Transverse colon (tissue), 4 donors: ENCODE data around the gene UBXN10. TPM values are rescaled to one million over a fixed set of nuclear protein-coding genes. Genes with fewer than 3 reads are reported as not detected.

Source experiments
- DNase-seq: peaks from one replicate; pipeline ENCODE4 v3.0.0-alpha.2; 2019
- H3K27ac ChIP-seq, 4 donors: fragments of 200-600 bp; sonication (generic); 2 replicates each; pipeline ENCODE4 v1.5.1; 2016 to 2018; ENCODE audit warnings: inconsistent platforms in 4 of 4
- H3K27me3 ChIP-seq: fragments of 200-600 bp; sonication (generic); 2 replicates; pipeline ENCODE4 v1.5.1; 2017; ENCODE audit warnings: inconsistent platforms
- H3K36me3 ChIP-seq, 4 donors: fragments of 200-600 bp; sonication (generic); 2 replicates each; pipeline ENCODE4 v1.5.1; 2017 to 2019; ENCODE audit warnings: inconsistent platforms in 4 of 4
- H3K4me1 ChIP-seq, 4 donors: fragments of 200-600 bp; sonication (generic); 2 replicates each; pipeline ENCODE4 v1.5.1; 2017 to 2020; ENCODE audit warnings: inconsistent platforms in 4 of 4
- H3K4me3 ChIP-seq, 4 donors: fragments of 200-600 bp; sonication (generic); 1 replicate in 1 of 4; 2 replicates in 3 of 4; pipeline versions ENCODE4 v1.5.1 to v1.6.1; 2017 to 2019; ENCODE audit warnings: inconsistent platforms in 4 of 4
- H3K9me3 ChIP-seq, 2 donors: fragments of 200-600 bp; sonication (generic); 2 replicates each; pipeline ENCODE4 v1.5.1; 2017 to 2019; ENCODE audit warnings: inconsistent platforms in 2 of 2
- EP300 ChIP-seq: sonication (generic); formaldehyde crosslinking; IDR thresholded peaks from one replicate; pipeline ENCODE4 v1.6.1; 2017; ENCODE audit warnings: antibody characterized with exemption, low read depth
- POLR2A ChIP-seq: fragments of 450-650 bp; IDR thresholded peaks from one replicate; pipeline ENCODE4 v1.6.1; 2016; ENCODE audit warnings: antibody characterized with exemption, mild to moderate bottlenecking, moderate library complexity
- POLR2AphosphoS5 ChIP-seq, 3 donors: sonication (generic); formaldehyde crosslinking; IDR thresholded peaks; one replicate each; pipeline ENCODE4 v1.6.1; 2016; ENCODE audit warnings: antibody characterized with exemption in 3 of 3
- WGBS, 2 donors: methylation state at CpG; one replicate each; pipeline ENCODE4 v1.1.5; 2018; ENCODE audit warnings: low coverage in 1 of 2; 5-methylcytosine and 5-hydroxymethylcytosine counted together
- in situ Hi-C, 4 donors: fragments of 200-750 bp; cut with MboI; loops; one replicate each; pipeline versions ENCODE4 v1.15.0 to v1.15.1; 2017; ENCODE audit warnings: low sequenced_read_pairs in 3 of 4, low pct_ligation_motif_present in 1 of 4, low pct_unique_long_range_greater_than_20kb in 1 of 4
- intact Hi-C: fragments of 100-400 bp; cut with DNase I; formaldehyde crosslinking; loops from one replicate; pipeline ENCODE4 v1.15.1; 2023; ENCODE audit warnings: low total_unique reads
- total RNA-seq, 4 donors: library from RNA; depleted of rRNA; stranded (reverse); fragments of >200 nt; gene quantifications; one replicate each; pipeline ENCODE4 v1.1.0, GENCODE V29; 2016
- TF ChIP-seq, protein P1 (sequence below), 5 experiments: fragments of 200-600 bp in 3 of 5; fragments of 450-650 bp in 2 of 5; sonication (generic) in 3 of 5; IDR thresholded peaks; 1 replicate in 2 of 5; 2 replicates in 3 of 5; pipeline ENCODE4 v1.5.1; 2016 to 2017; ENCODE audit warnings: antibody characterized with exemption in 5 of 5, inconsistent platforms in 3 of 5, mild to moderate bottlenecking in 2 of 5, moderate library complexity in 1 of 5

UBXN10 gene
- total RNA-seq, 4 donors from 2014 or later, result 4.3 to 15.3 (median 5.8) TPM

DNA sequence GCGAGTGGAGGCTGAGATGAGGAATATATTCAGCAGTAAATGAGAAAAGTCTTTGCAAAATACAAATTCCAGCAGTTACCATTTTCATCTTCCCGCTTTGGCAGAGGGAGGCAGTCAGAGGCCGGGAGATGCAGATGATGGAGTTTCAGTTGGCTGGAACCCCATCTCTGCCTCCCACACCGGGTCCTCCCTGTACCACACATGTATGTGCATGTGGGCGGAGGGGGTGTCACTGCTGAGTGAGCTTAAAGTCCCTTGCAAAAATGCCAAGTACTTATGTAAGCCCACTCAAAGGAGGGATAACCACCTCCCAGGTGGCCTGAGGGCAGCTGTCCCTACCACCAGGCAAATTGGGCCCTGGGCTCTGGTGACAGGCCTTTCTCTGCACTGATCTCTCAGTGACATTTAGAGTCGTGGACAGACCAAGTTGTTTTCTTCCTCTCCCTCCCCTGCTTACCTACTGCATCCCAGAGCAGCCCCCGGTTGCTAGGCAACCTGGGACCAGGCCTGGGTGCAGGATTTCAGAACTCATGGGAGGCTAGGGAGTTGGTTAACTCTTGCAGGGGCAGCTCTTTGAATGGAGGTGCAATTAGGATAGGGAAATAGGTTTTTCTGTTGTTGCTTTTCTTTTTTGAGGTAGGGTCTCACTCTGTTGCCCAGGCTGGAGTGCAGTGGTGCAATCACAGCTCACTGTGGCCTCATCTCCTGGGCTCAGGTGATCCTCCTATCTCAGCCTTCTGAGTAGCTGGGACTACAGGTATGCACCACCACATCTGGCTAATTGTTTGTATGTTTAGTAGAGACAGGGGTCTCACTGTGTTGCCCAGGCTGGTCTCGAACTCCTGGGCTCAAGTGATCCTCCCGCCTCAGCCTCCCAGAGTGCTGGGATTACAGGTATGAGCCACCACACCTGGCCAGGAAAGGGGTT lies 17.1 kb upstream of the UBXN10 start:
- peaks cover 0 to 27% (median 0%) of the 10 kb centered on the region in 4 donors for H3K4me1 ChIP-seq
- no peaks in the 10 kb centered on the region for H3K36me3 ChIP-seq
- no peak overlapping the region for H3K4me3 ChIP-seq
- no peak overlapping the region for H3K27ac ChIP-seq
- in situ Hi-C loops, result loop anchor here in 1 of 4 donors (25.0 kb wide), 1 partner anchor 257 kb away; the partner anchor contains the start of gene PLA2G2E
- 81% methylated on average over 9 of the region's 9 CpGs; no CpG with 5 or more reads in 1 of the 2 donors for WGBS, 2 donors
- TF ChIP-seq POLR2A, result no peak
- TF ChIP-seq EP300, result no peak
- TF ChIP-seq, protein P1, sequence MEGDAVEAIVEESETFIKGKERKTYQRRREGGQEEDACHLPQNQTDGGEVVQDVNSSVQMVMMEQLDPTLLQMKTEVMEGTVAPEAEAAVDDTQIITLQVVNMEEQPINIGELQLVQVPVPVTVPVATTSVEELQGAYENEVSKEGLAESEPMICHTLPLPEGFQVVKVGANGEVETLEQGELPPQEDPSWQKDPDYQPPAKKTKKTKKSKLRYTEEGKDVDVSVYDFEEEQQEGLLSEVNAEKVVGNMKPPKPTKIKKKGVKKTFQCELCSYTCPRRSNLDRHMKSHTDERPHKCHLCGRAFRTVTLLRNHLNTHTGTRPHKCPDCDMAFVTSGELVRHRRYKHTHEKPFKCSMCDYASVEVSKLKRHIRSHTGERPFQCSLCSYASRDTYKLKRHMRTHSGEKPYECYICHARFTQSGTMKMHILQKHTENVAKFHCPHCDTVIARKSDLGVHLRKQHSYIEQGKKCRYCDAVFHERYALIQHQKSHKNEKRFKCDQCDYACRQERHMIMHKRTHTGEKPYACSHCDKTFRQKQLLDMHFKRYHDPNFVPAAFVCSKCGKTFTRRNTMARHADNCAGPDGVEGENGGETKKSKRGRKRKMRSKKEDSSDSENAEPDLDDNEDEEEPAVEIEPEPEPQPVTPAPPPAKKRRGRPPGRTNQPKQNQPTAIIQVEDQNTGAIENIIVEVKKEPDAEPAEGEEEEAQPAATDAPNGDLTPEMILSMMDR (IDR thresholded peaks at IDR 0.05), result no peak
- TF ChIP-seq POLR2AphosphoS5 (IDR thresholded peaks at IDR 0.05), result no peak
- intact Hi-C loops, result no loop called here
- no peak for DNase-seq
- no peaks in the 10 kb centered on the region for H3K27me3 ChIP-seq
- H3K9me3 ChIP-seq, result no peaks in the 10 kb centered on the region

DNA sequence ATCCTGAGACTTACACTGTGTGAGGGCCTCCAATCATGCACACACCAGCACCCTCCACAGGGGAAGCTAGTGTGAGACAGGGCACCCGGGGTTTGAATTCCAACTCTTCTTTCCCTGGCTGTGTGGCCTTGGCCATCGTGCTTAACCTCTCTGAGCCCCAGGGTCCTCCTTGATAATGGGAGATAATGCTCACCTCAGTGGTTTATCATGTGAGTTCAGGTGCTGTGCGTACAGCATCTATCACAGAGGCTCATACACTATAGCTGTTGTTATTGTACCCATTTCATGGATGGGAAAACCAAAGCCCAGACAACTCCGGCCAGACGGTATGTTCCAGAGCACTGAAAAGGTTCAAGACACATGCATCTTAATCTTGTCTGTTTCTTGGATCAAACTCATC lies 16.0 kb upstream of the UBXN10 start:
- TF ChIP-seq POLR2A (no peak), POLR2AphosphoS5 (IDR thresholded peaks at IDR 0.05) (no peak), EP300 (no peak)
- TF ChIP-seq, protein P1 (IDR thresholded peaks at IDR 0.05), result no peak
- WGBS, 2 donors, result 87% methylated on average over 5 of the region's 5 CpGs; no CpG with 5 or more reads in 1 of the 2 donors
- Histone ChIP-seq H3K9me3 (no peaks in the 10 kb centered on the region), H3K4me1 (peaks cover 0 to 26% (median 0%) of the 10 kb centered on the region in 4 donors), H3K4me3 (no peak overlapping the region), H3K36me3 (no peaks in the 10 kb centered on the region), H3K27me3 (no peaks in the 10 kb centered on the region), H3K27ac (no peak overlapping the region)
- in situ Hi-C loops, result loop anchor here in 1 of 4 donors (25.0 kb wide), 1 partner anchor 258 kb away; the partner anchor contains the start of gene PLA2G2E
- intact Hi-C loops, result no loop called here
- no peak for DNase-seq

DNA sequence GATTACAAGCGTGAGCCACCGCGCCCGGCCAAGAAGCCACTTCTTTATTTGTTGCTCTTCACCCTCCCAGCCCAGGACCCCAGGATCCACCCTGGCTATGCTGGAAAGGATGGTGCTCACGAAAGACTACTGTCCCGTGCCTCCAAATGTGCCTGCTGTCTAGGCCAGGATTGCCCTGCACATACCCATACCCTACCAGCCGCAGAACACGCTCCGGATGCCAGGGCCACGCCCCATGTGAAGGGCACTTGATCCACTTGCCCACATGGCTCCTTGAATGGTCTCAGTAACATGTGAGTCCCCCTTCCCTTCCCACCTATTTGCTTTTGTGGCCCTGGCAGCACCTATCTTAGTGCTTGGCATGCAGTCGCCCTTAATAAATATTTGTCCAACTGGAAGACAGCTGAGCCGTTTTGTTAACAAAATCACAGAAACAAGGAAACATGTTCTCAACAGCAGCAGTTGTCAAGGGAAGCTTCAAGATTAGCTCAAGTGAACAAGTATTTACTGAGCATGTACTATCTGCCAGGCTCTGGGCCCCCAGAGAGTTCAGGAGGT lies 13.8 kb upstream of the UBXN10 start:
- in situ Hi-C loops, result loop anchor here in 1 of 4 donors (25.0 kb wide), 1 partner anchor 260 kb away; the partner anchor contains the start of gene PLA2G2E
- no peaks in the 10 kb centered on the region for H3K36me3 ChIP-seq
- no peak for DNase-seq

More for the DNA sequence above, 13.8 kb upstream of the UBXN10 start:
- intact Hi-C loops, result no loop called here
- Histone ChIP-seq H3K4me3 (no peak overlapping the region), H3K4me1 (peaks cover 0 to 12% (median 0%) of the 10 kb centered on the region in 4 donors), H3K27me3 (no peaks in the 10 kb centered on the region), H3K27ac (no peak overlapping the region), H3K9me3 (no peaks in the 10 kb centered on the region)
- TF ChIP-seq EP300, result no peak
- no peak for TF ChIP-seq POLR2AphosphoS5 (IDR thresholded peaks at IDR 0.05)
- TF ChIP-seq, protein P1 (IDR thresholded peaks at IDR 0.05), result no peak
- no peak for TF ChIP-seq POLR2A
- WGBS, 2 donors, result 70 to 87% methylated on average over 3 to 12 of the region's 12 CpGs
